Caco-2 (cell line): ENCODE results near the gene FNDC3B. TPM values are rescaled to one million over a fixed set of nuclear protein-coding genes. Genes with fewer than 3 reads are reported as not detected.

Source experiments
- BruUV-seq: library from RNA; stranded (reverse); fragments of 400-500 nt; replicated peaks from 2 replicates; lab custom pipeline; 2021; lab: Mats Ljungman, UMichigan
- CTCF ChIA-PET: fragments of 300-600 bp; sonication (Branson Sonifier 250); formaldehyde crosslinking; loops from one replicate; lab custom pipeline; 2022; ENCODE audit warnings: antibody characterized with exemption; lab: Charles Lee
- POLR2A ChIA-PET: fragments of 300-600 bp; sonication (Branson Sonifier 250); formaldehyde crosslinking; loops from one replicate; lab custom pipeline; 2022; ENCODE audit warnings: antibody characterized with exemption; lab: Charles Lee
- DNase-seq, 2 experiments: peaks; one replicate each; pipeline versions ENCODE4 v3.0.0 to v3.0.0-alpha.2; 2020 to 2022
- H3K27me3 ChIP-seq: replicated peaks from 2 replicates; pipeline ENCODE4 v1.6.0; 2011; ENCODE audit warnings: low read length; ENCODE audit not compliant: control insufficient read depth, insufficient read depth
- H3K36me3 ChIP-seq: 2 replicates; pipeline ENCODE4 v1.5.1; 2011; ENCODE audit warnings: low read length; ENCODE audit not compliant: control insufficient read depth, insufficient read depth
- H3K4me1 ChIP-seq: fragments of 250-450 bp; sonication (Bioruptor Pico); 2 replicates; pipeline ENCODE4 v1.5.1; 2020; ENCODE audit warnings: mild to moderate bottlenecking
- H3K4me3 ChIP-seq: 2 replicates; pipeline ENCODE4 v1.5.1; 2011; ENCODE audit warnings: low read depth, mild to moderate bottlenecking, control low read depth, low read length
- H3K9me3 ChIP-seq: fragments of 250-450 bp; sonication (Bioruptor Pico); 2 replicates; pipeline ENCODE4 v1.5.1; 2020; ENCODE audit warnings: mild to moderate bottlenecking, moderate library complexity
- H3K27ac Mint-ChIP-seq: one replicate; pipeline ENCODE4 v1.8.0; 2022; ENCODE audit warnings: mixed read lengths; ENCODE audit not compliant: unreplicated experiment
- H3K27me3 Mint-ChIP-seq: one replicate; pipeline ENCODE4 v1.8.0; 2022; ENCODE audit warnings: mixed read lengths; ENCODE audit not compliant: insufficient read depth, unreplicated experiment
- H3K36me3 Mint-ChIP-seq: one replicate; pipeline ENCODE4 v1.8.0; 2022; ENCODE audit warnings: mild to moderate bottlenecking, mixed read lengths; ENCODE audit not compliant: insufficient read depth, unreplicated experiment
- H3K4me1 Mint-ChIP-seq: one replicate; pipeline ENCODE4 v1.8.0; 2022; ENCODE audit warnings: low read depth, mixed read lengths; ENCODE audit not compliant: unreplicated experiment
- H3K4me3 Mint-ChIP-seq: one replicate; pipeline ENCODE4 v1.8.0; 2022; ENCODE audit warnings: mild to moderate bottlenecking, moderate library complexity, mixed read lengths; ENCODE audit not compliant: unreplicated experiment
- H3K9me3 Mint-ChIP-seq: one replicate; pipeline ENCODE4 v1.8.0; 2022; ENCODE audit warnings: mixed read lengths; ENCODE audit not compliant: unreplicated experiment
- intact Hi-C: fragments of 100-400 bp; cut with micrococcal nuclease; formaldehyde crosslinking; loops from one replicate; pipeline ENCODE4 v1.10.0; 2022; ENCODE audit not compliant: unreplicated experiment
- total RNA-seq: library from RNA; stranded (reverse); gene quantifications from 2 replicates; pipeline ENCODE4 v1.2.3, GENCODE V29; 2022
- TF ChIP-seq, protein P1 (sequence below), 2 experiments: fragments of 200-600 bp in 1 of 2; IDR thresholded peaks; 1 replicate in 1 of 2; 2 replicates in 1 of 2; pipeline versions ENCODE4 v1.5.1 to v1.8.0; 2011 to 2022; ENCODE audit warnings: antibody characterized with exemption in 1 of 2, control low read depth in 1 of 2, inconsistent platforms in 1 of 2, low read depth in 1 of 2, low read length in 1 of 2, mild to moderate bottlenecking in 1 of 2, moderate library complexity in 1 of 2; ENCODE audit not compliant: insufficient read depth in 1 of 2, severe bottlenecking in 1 of 2, unreplicated experiment in 1 of 2

Gene FNDC3B
- total RNA-seq, 1 experiment from 2014 or later = 59.8 TPM

DNA sequence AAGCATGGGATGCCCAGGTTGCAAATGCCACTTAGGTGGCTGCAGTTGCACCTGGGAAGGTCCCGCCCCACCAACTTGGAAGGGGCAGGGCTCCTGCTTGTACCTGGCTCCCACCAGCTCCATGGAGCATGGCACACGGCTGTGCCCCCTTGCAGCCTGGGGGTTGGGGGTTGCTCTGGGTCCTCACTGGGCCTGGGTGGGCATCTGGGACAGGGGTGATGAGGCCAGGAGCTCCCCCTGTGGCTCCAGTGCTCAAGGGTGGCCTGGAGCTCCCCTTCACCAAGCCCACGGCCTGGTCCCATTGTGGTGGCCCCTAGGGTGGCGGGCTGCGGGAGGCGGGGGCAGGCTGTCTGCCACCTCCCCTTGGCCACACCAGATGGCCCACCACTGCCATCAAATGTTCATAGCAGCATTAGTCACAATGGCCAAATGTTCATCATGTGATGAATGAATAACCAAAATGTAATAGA is 372.1 kb downstream of the FNDC3B start:
- CTCF ChIA-PET = no interaction called here
- POLR2A ChIA-PET = no interaction called here
- H3K36me3 ChIP-seq = no peaks in the 10 kb centered on the region
- H3K4me1 ChIP-seq = no peaks in the 10 kb centered on the region
- H3K27me3 ChIP-seq = no peaks in the 10 kb centered on the region
- intact Hi-C loops = loop anchor here (5.0 kb wide), 1 partner anchor 256 kb away; no protein-coding TSS in a partner anchor
- no peak for DNase-seq
- Mint-ChIP-seq H3K27ac (no peak overlapping the region), H3K4me3 (no peak overlapping the region), H3K9me3 (no peaks in the 10 kb centered on the region), H3K27me3 (peaks cover 5% of the 10 kb centered on the region), H3K4me1 (no peaks in the 10 kb centered on the region), H3K36me3 (peaks cover 7% of the 10 kb centered on the region)
- no TSS peak for BruUV-seq
- no peak overlapping the region for H3K4me3 ChIP-seq
- TF ChIP-seq, protein P1, sequence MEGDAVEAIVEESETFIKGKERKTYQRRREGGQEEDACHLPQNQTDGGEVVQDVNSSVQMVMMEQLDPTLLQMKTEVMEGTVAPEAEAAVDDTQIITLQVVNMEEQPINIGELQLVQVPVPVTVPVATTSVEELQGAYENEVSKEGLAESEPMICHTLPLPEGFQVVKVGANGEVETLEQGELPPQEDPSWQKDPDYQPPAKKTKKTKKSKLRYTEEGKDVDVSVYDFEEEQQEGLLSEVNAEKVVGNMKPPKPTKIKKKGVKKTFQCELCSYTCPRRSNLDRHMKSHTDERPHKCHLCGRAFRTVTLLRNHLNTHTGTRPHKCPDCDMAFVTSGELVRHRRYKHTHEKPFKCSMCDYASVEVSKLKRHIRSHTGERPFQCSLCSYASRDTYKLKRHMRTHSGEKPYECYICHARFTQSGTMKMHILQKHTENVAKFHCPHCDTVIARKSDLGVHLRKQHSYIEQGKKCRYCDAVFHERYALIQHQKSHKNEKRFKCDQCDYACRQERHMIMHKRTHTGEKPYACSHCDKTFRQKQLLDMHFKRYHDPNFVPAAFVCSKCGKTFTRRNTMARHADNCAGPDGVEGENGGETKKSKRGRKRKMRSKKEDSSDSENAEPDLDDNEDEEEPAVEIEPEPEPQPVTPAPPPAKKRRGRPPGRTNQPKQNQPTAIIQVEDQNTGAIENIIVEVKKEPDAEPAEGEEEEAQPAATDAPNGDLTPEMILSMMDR (IDR thresholded peaks at IDR 0.05; ENCODE audit: insufficient read depth in 1 of 2, low read depth in 1 of 2, low read length in 1 of 2, severe bottlenecking in 1 of 2, unreplicated experiment in 1 of 2) = no peak
- H3K9me3 ChIP-seq = no peaks in the 10 kb centered on the region

DNA sequence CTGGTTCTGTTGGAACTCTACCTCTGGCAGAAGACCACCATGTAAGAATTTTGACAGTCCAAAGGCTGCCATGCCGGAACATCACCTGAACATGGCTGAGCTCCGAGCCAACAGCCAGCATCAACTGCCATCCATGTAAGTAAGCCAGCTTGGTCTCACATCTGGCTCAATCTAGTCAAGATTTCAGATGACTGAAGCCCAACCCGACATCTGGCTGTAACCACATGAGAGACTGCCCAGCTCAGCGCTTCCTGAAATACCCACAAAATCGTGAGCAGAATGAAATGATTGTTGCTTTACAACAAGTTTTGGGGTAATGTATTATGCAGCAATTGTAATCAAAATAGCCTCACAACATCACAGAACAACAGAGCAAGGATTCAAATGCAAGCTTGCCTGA is 375.9 kb downstream of the FNDC3B start:
- no peaks in the 10 kb centered on the region for H3K36me3 Mint-ChIP-seq
- TF ChIP-seq, protein P1 (IDR thresholded peaks at IDR 0.05; ENCODE audit: insufficient read depth in 1 of 2, low read depth in 1 of 2, low read length in 1 of 2, severe bottlenecking in 1 of 2, unreplicated experiment in 1 of 2) = no peak
- intact Hi-C loops = no loop called here

DNA sequence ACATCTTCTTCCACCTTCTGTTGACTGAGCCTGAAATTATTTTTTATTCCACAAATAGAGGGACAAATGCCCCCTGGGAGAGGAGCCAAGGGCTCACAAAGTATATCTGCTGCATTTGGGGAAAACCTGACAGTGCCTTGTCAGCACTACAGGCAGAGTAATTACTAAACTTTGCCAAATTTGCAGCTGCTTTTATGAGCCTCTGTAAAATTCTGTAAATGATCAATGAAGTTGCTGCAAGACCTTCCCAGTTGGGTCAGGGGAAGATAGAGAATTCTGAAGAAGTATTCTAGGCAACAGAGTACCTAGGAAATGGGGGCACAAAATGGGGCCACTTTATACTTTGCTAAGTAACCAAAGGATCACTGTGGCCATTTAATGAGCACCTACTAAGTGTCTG is 398.3 kb downstream of the FNDC3B start:
- TF ChIP-seq, protein P1 (IDR thresholded peaks at IDR 0.05; ENCODE audit: insufficient read depth in 1 of 2, low read depth in 1 of 2, low read length in 1 of 2, severe bottlenecking in 1 of 2, unreplicated experiment in 1 of 2) = no peak
- BruUV-seq = no TSS peak
- H3K27me3 ChIP-seq = no peaks in the 10 kb centered on the region
- no peak overlapping the region for H3K4me3 ChIP-seq
- POLR2A ChIA-PET = no interaction called here
- CTCF ChIA-PET = interaction anchor here (0.7 kb wide), 1 partner anchor 15 kb away, joined by 3 read pairs; no protein-coding TSS in a partner anchor
- Mint-ChIP-seq H3K27ac (no peak overlapping the region), H3K27me3 (peaks cover 3% of the 10 kb centered on the region), H3K4me1 (no peaks in the 10 kb centered on the region), H3K36me3 (no peaks in the 10 kb centered on the region), H3K4me3 (no peak overlapping the region), H3K9me3 (peaks cover 16% of the 10 kb centered on the region)
- DNase-seq = no peak
- no peaks in the 10 kb centered on the region for H3K9me3 ChIP-seq
- no peaks in the 10 kb centered on the region for H3K4me1 ChIP-seq
- no peaks in the 10 kb centered on the region for H3K36me3 ChIP-seq
- intact Hi-C loops = no loop called here

More for the DNA sequence above, 375.9 kb downstream of the FNDC3B start:
- H3K4me3 Mint-ChIP-seq = no peak overlapping the region
- Histone ChIP-seq H3K27me3 (no peaks in the 10 kb centered on the region), H3K4me1 (no peaks in the 10 kb centered on the region), H3K9me3 (no peaks in the 10 kb centered on the region), H3K4me3 (no peak overlapping the region), H3K36me3 (no peaks in the 10 kb centered on the region)
- no TSS peak for BruUV-seq
- H3K9me3 Mint-ChIP-seq = no peaks in the 10 kb centered on the region
- ChIA-PET POLR2A (no interaction called here), CTCF (no interaction called here)
- H3K27me3 Mint-ChIP-seq = peaks cover 9% of the 10 kb centered on the region
- H3K4me1 Mint-ChIP-seq = no peaks in the 10 kb centered on the region
- H3K27ac Mint-ChIP-seq = no peak overlapping the region
- no peak for DNase-seq
